IgD-negative memory B cell (primary cell): ENCODE measurements around the gene PSTPIP2. TPM values are rescaled to one million over a fixed set of nuclear protein-coding genes. Genes with fewer than 3 reads are reported as not detected.
A peak's percentile ranks its signal among the peaks of the same experiment; 100 is the strongest.
"Not testable (repeated sequence)": the region's sequence is repeated elsewhere in the genome, so short reads cannot be mapped to it uniquely, and the experiment has no call there.

ENCODE experiments used
- H3K27ac Mint-ChIP-seq, 3 donors: one replicate each; pipeline ENCODE4 v1.8.0; 2020 to 2022; ENCODE audit warnings: mild to moderate bottlenecking in 3 of 3, mixed read lengths in 3 of 3, moderate library complexity in 1 of 3
- H3K27me3 Mint-ChIP-seq: one replicate; pipeline ENCODE4 v1.8.0; 2021; ENCODE audit warnings: mixed read lengths
- H3K36me3 Mint-ChIP-seq: one replicate; pipeline ENCODE4 v1.8.0; 2020; ENCODE audit warnings: mild to moderate bottlenecking, mixed read lengths
- H3K4me1 Mint-ChIP-seq, 3 donors: one replicate each; pipeline ENCODE4 v1.8.0; 2020 to 2022; ENCODE audit warnings: mixed read lengths in 3 of 3, mild to moderate bottlenecking in 1 of 3
- H3K4me3 Mint-ChIP-seq, 4 donors: one replicate each; pipeline ENCODE4 v1.8.0; 2020 to 2022; ENCODE audit warnings: mild to moderate bottlenecking in 4 of 4, mixed read lengths in 4 of 4, moderate library complexity in 3 of 4
- H3K9me3 Mint-ChIP-seq, 3 donors: one replicate each; pipeline ENCODE4 v1.8.0; 2020 to 2021; ENCODE audit warnings: mixed read lengths in 3 of 3, mild to moderate bottlenecking in 1 of 3
- polyA plus RNA-seq: library from polyadenylated mRNA; unstranded; fragments of 300-500 nt; fragmentation: Illumina TruSeq; gene quantifications from one replicate; pipeline ENCODE4 v1.2.3, GENCODE V29; 2021

The PSTPIP2 gene
- polyA plus RNA-seq, 1 donor from 2014 or later: 1.1 TPM

- no peaks in the 10 kb centered on the region for H3K36me3 Mint-ChIP-seq
- peaks cover 0 to 8% (median under 1%) of the 10 kb centered on the region in 3 donors for H3K9me3 Mint-ChIP-seq
- peak overlapping the region in 3 of 4 donors; percentile 28 to 49 (median 47) for H3K4me3 Mint-ChIP-seq
- H3K27ac Mint-ChIP-seq: peak overlapping the region in 1 of 3 donors; percentile 47
- peaks cover 3% of the 10 kb centered on the region for H3K27me3 Mint-ChIP-seq
- peaks cover 3 to 7% (median 3%) of the 10 kb centered on the region in 3 donors for H3K4me1 Mint-ChIP-seq
These were observed 74.3 kb downstream of the PSTPIP2 start for GRCh38 chr18:45997700-45998151.

GRCh38 chr18:45995461-45995860, 76.6 kb downstream of the PSTPIP2 start:
- Mint-ChIP-seq H3K4me1 (peaks cover 3 to 7% (median 7%) of the 10 kb centered on the region in 3 donors), H3K4me3 (no peak overlapping the region), H3K9me3 (no peaks in the 10 kb centered on the region), H3K36me3 (no peaks in the 10 kb centered on the region), H3K27ac (no peak overlapping the region), H3K27me3 (peaks cover 3% of the 10 kb centered on the region)

GRCh38 chr18:45993438-45993837, 78.6 kb downstream of the PSTPIP2 start:
- peaks cover 0 to 9% (median 5%) of the 10 kb centered on the region in 3 donors for H3K9me3 Mint-ChIP-seq
- H3K4me3 Mint-ChIP-seq: no peak overlapping the region
- peaks cover 0 to 7% (median 4%) of the 10 kb centered on the region in 3 donors for H3K4me1 Mint-ChIP-seq
- peaks cover 3% of the 10 kb centered on the region for H3K27me3 Mint-ChIP-seq
- no peak overlapping the region for H3K27ac Mint-ChIP-seq
- H3K36me3 Mint-ChIP-seq: no peaks in the 10 kb centered on the region

GRCh38 chr18:45992527-45992926, 79.5 kb downstream of the PSTPIP2 start:
- H3K9me3 Mint-ChIP-seq: not testable (repeated sequence)

GRCh38 chr18:45991788-45992187, 80.3 kb downstream of the PSTPIP2 start:
- peaks cover 0 to 9% (median 5%) of the 10 kb centered on the region in 3 donors for H3K9me3 Mint-ChIP-seq

More at GRCh38 chr18:45992527-45992926, 79.5 kb downstream of the PSTPIP2 start:
- H3K36me3 Mint-ChIP-seq, H3K4me3 Mint-ChIP-seq, H3K27me3 Mint-ChIP-seq, H3K27ac Mint-ChIP-seq, H3K4me1 Mint-ChIP-seq: not testable (repeated sequence)

GRCh38 chr18:45984546-45985235, 87.4 kb downstream of the PSTPIP2 start:
- peaks cover 2% of the 10 kb centered on the region for H3K27me3 Mint-ChIP-seq
- H3K27ac Mint-ChIP-seq: no peak overlapping the region
- H3K36me3 Mint-ChIP-seq: no peaks in the 10 kb centered on the region
- H3K9me3 Mint-ChIP-seq: peaks cover 0 to 7% (median 5%) of the 10 kb centered on the region in 3 donors
- H3K4me1 Mint-ChIP-seq: peaks cover 0 to 3% (median 0%) of the 10 kb centered on the region in 3 donors
- no peak overlapping the region for H3K4me3 Mint-ChIP-seq

More at GRCh38 chr18:45991788-45992187, 80.3 kb downstream of the PSTPIP2 start:
- peaks cover 0 to 4% (median 0%) of the 10 kb centered on the region in 3 donors for H3K4me1 Mint-ChIP-seq
- no peak overlapping the region for H3K27ac Mint-ChIP-seq
- H3K4me3 Mint-ChIP-seq: no peak overlapping the region
- H3K27me3 Mint-ChIP-seq: peaks cover 5% of the 10 kb centered on the region
- no peaks in the 10 kb centered on the region for H3K36me3 Mint-ChIP-seq

GRCh38 chr18:45981821-45982220, 90.2 kb downstream of the PSTPIP2 start:
- Mint-ChIP-seq H3K27me3 (no peaks in the 10 kb centered on the region), H3K9me3 (no peaks in the 10 kb centered on the region), H3K4me3 (no peak overlapping the region), H3K27ac (no peak overlapping the region), H3K36me3 (no peaks in the 10 kb centered on the region), H3K4me1 (peaks cover 0 to 3% (median 0%) of the 10 kb centered on the region in 3 donors)

GRCh38 chr18:45980229-45980628, 91.8 kb downstream of the PSTPIP2 start:
- no peaks in the 10 kb centered on the region for H3K36me3 Mint-ChIP-seq
- H3K27me3 Mint-ChIP-seq: no peaks in the 10 kb centered on the region
- H3K9me3 Mint-ChIP-seq: no peaks in the 10 kb centered on the region
- H3K4me3 Mint-ChIP-seq: no peak overlapping the region
- H3K4me1 Mint-ChIP-seq: peaks cover 0 to 3% (median 0%) of the 10 kb centered on the region in 3 donors
- peak overlapping the region in 1 of 3 donors; percentile 61 for H3K27ac Mint-ChIP-seq

GRCh38 chr18:45978084-45978483, 94.0 kb downstream of the PSTPIP2 start:
- Mint-ChIP-seq H3K36me3 (no peaks in the 10 kb centered on the region), H3K27ac (no peak overlapping the region), H3K4me3 (no peak overlapping the region), H3K9me3 (no peaks in the 10 kb centered on the region), H3K27me3 (no peaks in the 10 kb centered on the region), H3K4me1 (peaks cover 0 to 5% (median 5%) of the 10 kb centered on the region in 3 donors)

GRCh38 chr18:45976974-45977373, 95.1 kb downstream of the PSTPIP2 start:
- Mint-ChIP-seq H3K9me3 (no peaks in the 10 kb centered on the region), H3K27me3 (no peaks in the 10 kb centered on the region), H3K4me3 (no peak overlapping the region), H3K4me1 (peaks cover 0 to 6% (median 5%) of the 10 kb centered on the region in 3 donors), H3K36me3 (no peaks in the 10 kb centered on the region), H3K27ac (peak overlapping the region in 1 of 3 donors; percentile 32)

- H3K36me3 Mint-ChIP-seq: no peaks in the 10 kb centered on the region
These were observed 95.5 kb downstream of the PSTPIP2 start for GRCh38 chr18:45976566-45976965.

GRCh38 chr18:45974088-45974536, 97.9 kb downstream of the PSTPIP2 start:
- H3K27ac Mint-ChIP-seq: peak overlapping the region in 1 of 3 donors; percentile 39
- H3K9me3 Mint-ChIP-seq: no peaks in the 10 kb centered on the region
- no peaks in the 10 kb centered on the region for H3K36me3 Mint-ChIP-seq
- no peaks in the 10 kb centered on the region for H3K27me3 Mint-ChIP-seq
- H3K4me1 Mint-ChIP-seq: peaks cover 0 to 5% (median 3%) of the 10 kb centered on the region in 3 donors
- H3K4me3 Mint-ChIP-seq: no peak overlapping the region

More at GRCh38 chr18:45976566-45976965, 95.5 kb downstream of the PSTPIP2 start:
- Mint-ChIP-seq H3K9me3 (no peaks in the 10 kb centered on the region), H3K27ac (no peak overlapping the region), H3K4me3 (no peak overlapping the region), H3K4me1 (peaks cover 0 to 5% (median 3%) of the 10 kb centered on the region in 3 donors), H3K27me3 (no peaks in the 10 kb centered on the region)

- Mint-ChIP-seq H3K27me3 (no peaks in the 10 kb centered on the region), H3K36me3 (peaks cover 4% of the 10 kb centered on the region), H3K4me3 (peak within 1 kb of the TSS; percentile 92 to 98 (median 97)), H3K4me1 (peaks cover 22 to 29% (median 28%) of the 10 kb centered on the region in 3 donors), H3K9me3 (no peaks in the 10 kb centered on the region), H3K27ac (peak within 1 kb of the TSS; percentile 93 to 96 (median 95))
These were observed 104.9 kb downstream of the PSTPIP2 start, which contains the start of gene EPG5 for GRCh38 chr18:45967007-45967706. EPG5 (minus strand) TSS chr18:45967329; CDS start chr18:45967239, 90 bp downstream.

- Mint-ChIP-seq H3K4me3 (peak overlapping the region in 2 of 4 donors; percentile 63 to 77), H3K4me1 (peaks cover 31 to 42% (median 37%) of the 10 kb centered on the region in 3 donors)
These were observed 107.1 kb downstream of the PSTPIP2 start for GRCh38 chr18:45964913-45965312.

GRCh38 chr18:45962866-45963265, 109.2 kb downstream of the PSTPIP2 start:
- H3K4me1 Mint-ChIP-seq: peaks cover 28 to 45% (median 34%) of the 10 kb centered on the region in 3 donors
- H3K9me3 Mint-ChIP-seq: no peaks in the 10 kb centered on the region
- H3K27me3 Mint-ChIP-seq: no peaks in the 10 kb centered on the region
- peak overlapping the region in 2 of 3 donors; percentile 11 to 57 for H3K27ac Mint-ChIP-seq
- peak overlapping the region in 2 of 4 donors; percentile 10 to 21 for H3K4me3 Mint-ChIP-seq
- H3K36me3 Mint-ChIP-seq: peaks cover 9% of the 10 kb centered on the region

More at GRCh38 chr18:45964913-45965312, 107.1 kb downstream of the PSTPIP2 start:
- not testable (repeated sequence) for H3K27me3 Mint-ChIP-seq, H3K9me3 Mint-ChIP-seq, H3K36me3 Mint-ChIP-seq
- H3K27ac Mint-ChIP-seq: peak overlapping the region in 2 of 3 donors; percentile 39 to 40
